ENCODE results near the gene NR0B2. TPM values are rescaled to one million over a fixed set of nuclear protein-coding genes. Genes with fewer than 3 reads are reported as not detected.

Gene NR0B2
- total and polyA plus RNA-seq, 2 experiments from 2014 or later, result not detected

DNA sequence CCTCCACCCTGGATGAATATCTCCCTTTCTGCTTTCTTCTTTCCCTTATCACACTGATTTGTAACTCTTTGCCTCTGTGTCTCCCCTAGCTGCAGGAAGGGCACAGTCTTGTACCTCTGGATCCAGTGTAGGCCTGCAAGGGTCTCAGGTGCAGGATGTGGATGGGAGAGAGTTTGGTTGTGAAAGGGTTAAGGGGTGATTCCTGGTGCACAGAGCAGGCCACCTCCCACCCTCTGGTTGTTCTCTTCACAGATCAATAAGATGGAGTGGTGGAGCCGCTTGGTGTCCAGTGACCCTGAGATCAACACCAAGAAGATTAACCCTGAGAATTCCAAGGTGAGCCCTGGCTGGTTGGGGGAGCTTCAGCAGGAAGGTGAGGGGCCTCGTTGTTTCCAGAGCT lies 31.4 kb upstream of the NR0B2 start:
- Histone ChIP-seq H3K27me3 (replicated peaks; ENCODE audit: insufficient read depth) (no peaks in the 10 kb centered on the region), H3K36me3 (ENCODE audit: low read depth) (peaks cover 40% of the 10 kb centered on the region), H4K20me1 (ENCODE audit: insufficient read depth) (no peaks in the 10 kb centered on the region), H3K27ac (no peak overlapping the region), H3K4me3 (no peak overlapping the region), H3K4me2 (ENCODE audit: unreplicated experiment) (no peak overlapping the region), H2AFZ (no peak overlapping the region), H3K4me1 (ENCODE audit: insufficient read depth) (peaks cover 8% of the 10 kb centered on the region), H3K9me3 (ENCODE audit: low read depth) (no peaks in the 10 kb centered on the region), H3K79me2 (ENCODE audit: insufficient read depth) (peaks cover 5% of the 10 kb centered on the region; the same call in 1 of the 2 replicates), H3F3A (ENCODE audit: insufficient read depth) (peaks cover 13% of the 10 kb centered on the region; the same call in 1 of the 2 replicates), H3K9me2 (ENCODE audit: insufficient read depth) (no peaks in the 10 kb centered on the region), H3K9ac (no peak overlapping the region)
- in situ Hi-C loops (cut with MboI), result no loop called here
- DNase-seq, result no peak
- TF ChIP-seq EZH2 (IDR thresholded peaks at IDR 0.05; ENCODE audit: insufficient read depth, poor library complexity, severe bottlenecking) (no peak), EZH2phosphoT487 (IDR thresholded peaks at IDR 0.05; ENCODE audit: insufficient read depth, low read depth) (no peak)
- WGBS, 2 experiments (ENCODE audit: low coverage in 1 of 2, low lambda C conversion rate in 2 of 2, missing lambda C conversion rate in 2 of 2), result 79 to 86% methylated on average over 2 of the region's 2 CpGs

DNA sequence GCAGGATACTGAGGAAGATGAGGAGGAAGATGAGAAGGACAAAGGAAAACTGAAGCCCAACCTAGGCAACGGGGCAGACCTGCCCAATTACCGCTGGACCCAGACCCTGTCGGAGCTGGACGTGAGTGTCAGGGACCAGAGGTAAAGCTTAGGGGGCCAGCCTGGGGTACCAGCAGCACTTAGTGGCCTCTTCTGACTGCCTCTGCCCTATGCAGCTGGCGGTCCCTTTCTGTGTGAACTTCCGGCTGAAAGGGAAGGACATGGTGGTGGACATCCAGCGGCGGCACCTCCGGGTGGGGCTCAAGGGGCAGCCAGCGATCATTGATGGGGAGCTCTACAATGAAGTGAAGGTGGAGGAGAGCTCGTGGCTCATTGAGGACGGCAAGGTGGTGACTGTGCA lies 28.9 kb upstream of the NR0B2 start:
- peaks cover 40% of the 10 kb centered on the region for H3K36me3 ChIP-seq (ENCODE audit: low read depth)
- 95 to 96% methylated on average over 12 of the region's 12 CpGs for WGBS, 2 experiments (ENCODE audit: low coverage in 1 of 2, low lambda C conversion rate in 2 of 2, missing lambda C conversion rate in 2 of 2)

DNA sequence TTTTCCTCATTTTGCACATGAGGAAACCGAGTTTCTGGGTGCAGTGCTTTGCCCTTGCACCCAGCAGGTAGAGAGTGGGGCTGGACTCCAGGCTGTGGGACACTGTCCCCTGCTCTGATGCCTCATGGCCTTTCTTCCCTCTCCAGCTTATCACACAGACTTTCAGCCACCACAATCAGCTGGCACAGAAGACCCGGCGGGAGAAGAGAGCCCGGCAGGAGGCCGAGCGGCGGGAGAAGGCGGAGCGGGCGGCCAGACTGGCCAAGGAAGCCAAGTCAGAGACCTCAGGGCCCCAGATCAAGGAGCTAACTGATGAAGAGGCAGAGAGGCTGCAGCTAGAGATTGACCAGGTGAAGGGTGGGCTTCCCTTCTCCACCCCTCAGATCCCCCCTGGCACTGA lies 27.5 kb upstream of the NR0B2 start:
- Histone ChIP-seq H3K4me1 (ENCODE audit: insufficient read depth) (peaks cover 15% of the 10 kb centered on the region), H3K27ac (no peak overlapping the region), H3K9me3 (ENCODE audit: low read depth) (no peaks in the 10 kb centered on the region), H2AFZ (no peak overlapping the region), H3K4me2 (ENCODE audit: unreplicated experiment) (no peak overlapping the region), H3K9ac (peak overlapping the region; percentile 75), H4K20me1 (ENCODE audit: insufficient read depth) (no peaks in the 10 kb centered on the region), H3K36me3 (ENCODE audit: low read depth) (peaks cover 35% of the 10 kb centered on the region), H3K27me3 (replicated peaks; ENCODE audit: insufficient read depth) (no peaks in the 10 kb centered on the region), H3K4me3 (no peak overlapping the region), H3K9me2 (ENCODE audit: insufficient read depth) (no peaks in the 10 kb centered on the region), H3K79me2 (ENCODE audit: insufficient read depth) (peaks cover 42% of the 10 kb centered on the region), H3F3A (ENCODE audit: insufficient read depth) (peaks cover 7% of the 10 kb centered on the region)
- WGBS, 2 experiments (ENCODE audit: low coverage in 1 of 2, low lambda C conversion rate in 2 of 2, missing lambda C conversion rate in 2 of 2), result 93 to 95% methylated on average over 10 of the region's 10 CpGs
- DNase-seq, result no peak
- TF ChIP-seq EZH2 (IDR thresholded peaks at IDR 0.05; ENCODE audit: insufficient read depth, poor library complexity, severe bottlenecking), result no peak
- no peak for TF ChIP-seq EZH2phosphoT487 (IDR thresholded peaks at IDR 0.05; ENCODE audit: insufficient read depth, low read depth)
- in situ Hi-C loops (cut with MboI), result no loop called here

More for the DNA sequence above, 28.9 kb upstream of the NR0B2 start:
- H3K4me3 ChIP-seq, result no peak overlapping the region
- H4K20me1 ChIP-seq (ENCODE audit: insufficient read depth), result no peaks in the 10 kb centered on the region
- H3K9me3 ChIP-seq (ENCODE audit: low read depth), result no peaks in the 10 kb centered on the region
- no peak for DNase-seq
- H3K27ac ChIP-seq, result no peak overlapping the region
- H3K9ac ChIP-seq, result no peak overlapping the region
- H3K4me1 ChIP-seq (ENCODE audit: insufficient read depth), result peaks cover 15% of the 10 kb centered on the region
- H3K4me2 ChIP-seq (ENCODE audit: unreplicated experiment), result no peak overlapping the region
- in situ Hi-C loops (cut with MboI), result no loop called here
- peaks cover 30% of the 10 kb centered on the region for H3K79me2 ChIP-seq (ENCODE audit: insufficient read depth)
- no peak for TF ChIP-seq EZH2phosphoT487 (IDR thresholded peaks at IDR 0.05; ENCODE audit: insufficient read depth, low read depth)
- no peak for TF ChIP-seq EZH2 (IDR thresholded peaks at IDR 0.05; ENCODE audit: insufficient read depth, poor library complexity, severe bottlenecking)
- peaks cover 13% of the 10 kb centered on the region for H3F3A ChIP-seq (ENCODE audit: insufficient read depth)
- H3K27me3 ChIP-seq (replicated peaks; ENCODE audit: insufficient read depth), result no peaks in the 10 kb centered on the region
- no peaks in the 10 kb centered on the region for H3K9me2 ChIP-seq (ENCODE audit: insufficient read depth)
- no peak overlapping the region for H2AFZ ChIP-seq

DNA sequence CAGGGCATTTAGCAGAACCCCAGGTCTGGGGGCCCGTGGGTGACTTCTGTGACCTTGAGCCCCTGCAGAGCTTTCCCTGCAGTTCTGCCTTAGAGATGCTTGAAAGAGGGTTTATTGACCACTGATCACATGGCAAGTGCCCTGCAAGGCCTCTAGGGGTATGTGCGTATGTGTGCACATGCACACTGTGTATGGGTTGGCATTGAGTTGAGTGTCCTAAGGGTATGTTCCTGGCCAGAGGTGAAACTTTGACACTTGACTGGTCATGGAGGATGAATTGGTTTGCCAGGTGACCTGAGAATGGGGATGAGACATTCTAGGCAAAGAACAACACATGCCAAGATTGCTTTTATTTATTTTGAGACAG lies 24.9 kb upstream of the NR0B2 start:
- Histone ChIP-seq H3K9me2 (ENCODE audit: insufficient read depth) (no peaks in the 10 kb centered on the region), H3K4me1 (ENCODE audit: insufficient read depth) (peaks cover 15% of the 10 kb centered on the region), H3K4me2 (ENCODE audit: unreplicated experiment) (no peak overlapping the region), H3K36me3 (ENCODE audit: low read depth) (peaks cover 26% of the 10 kb centered on the region), H3K27me3 (replicated peaks; ENCODE audit: insufficient read depth) (no peaks in the 10 kb centered on the region), H3K79me2 (ENCODE audit: insufficient read depth) (peaks cover 61% of the 10 kb centered on the region), H3K9ac (no peak overlapping the region), H3K4me3 (no peak overlapping the region), H4K20me1 (ENCODE audit: insufficient read depth) (no peaks in the 10 kb centered on the region), H3F3A (ENCODE audit: insufficient read depth) (peaks cover 7% of the 10 kb centered on the region), H3K9me3 (ENCODE audit: low read depth) (no peaks in the 10 kb centered on the region), H3K27ac (no peak overlapping the region), H2AFZ (no peak overlapping the region)
- 97 to 100% methylated on average over 2 of the region's 2 CpGs for WGBS, 2 experiments (ENCODE audit: low coverage in 1 of 2, low lambda C conversion rate in 2 of 2, missing lambda C conversion rate in 2 of 2)
- no peak for TF ChIP-seq EZH2phosphoT487 (IDR thresholded peaks at IDR 0.05; ENCODE audit: insufficient read depth, low read depth)
- no peak for TF ChIP-seq EZH2 (IDR thresholded peaks at IDR 0.05; ENCODE audit: insufficient read depth, poor library complexity, severe bottlenecking)
- in situ Hi-C loops (cut with MboI), result no loop called here
- no peak for DNase-seq
